ENCODE results near the gene CCDC186.
A peak's percentile ranks its signal among the peaks of the same experiment; 100 is the strongest.

Gene CCDC186

GRCh38 chr10:114173603-114173920 is 441 bp downstream of the CCDC186 start:
- Histone ChIP-seq H3K18ac (ENCODE audit: low read length) (peak overlapping the region; percentile 98), H2BK5ac (ENCODE audit: low read depth, low read length, poor library complexity) (peak overlapping the region; percentile 84), H3K27ac (ENCODE audit: low read depth, low read length) (peak overlapping the region; percentile 84), H3K14ac (ENCODE audit: low read length) (peak overlapping the region; percentile 93), H3K79me2 (ENCODE audit: control insufficient read depth, insufficient read depth, low read length, poor library complexity) (peaks cover 12% of the 10 kb centered on the region), H2AFZ (ENCODE audit: insufficient read depth, low read length, poor library complexity) (peak overlapping the region; percentile 21), H4K91ac (ENCODE audit: low read depth, low read length) (peak overlapping the region; percentile 96), H3K4me3 (ENCODE audit: low read depth, low read length) (peak overlapping the region; percentile 94), H2BK12ac (ENCODE audit: low read length) (peak overlapping the region; percentile 12), H4K8ac (ENCODE audit: low read depth, low read length) (peak overlapping the region; percentile 91), H3K36me3 (ENCODE audit: control insufficient read depth in 1 of 2, insufficient read depth in 2 of 2, low read length in 2 of 2) (peaks cover 0 to 5% of the 10 kb centered on the region in 2 experiments), H3K23ac (ENCODE audit: low read length) (no peak overlapping the region), H3K4me1 (ENCODE audit: control insufficient read depth in 1 of 2, insufficient read depth in 2 of 2, low read length in 2 of 2) (peaks cover 4% of the 10 kb centered on the region in 2 experiments), H3K4ac (ENCODE audit: low read depth, low read length) (peak overlapping the region; percentile 96), H2BK120ac (ENCODE audit: insufficient read depth, low read length, poor library complexity) (peak overlapping the region; percentile 93), H3K9me3 (ENCODE audit: insufficient read depth, low read depth, low read length) (no peaks in the 10 kb centered on the region), H3K27me3 (ENCODE audit: insufficient read depth, low read length) (no peaks in the 10 kb centered on the region), H2AK5ac (ENCODE audit: low read length) (peak overlapping the region; percentile 58), H3K79me1 (ENCODE audit: low read length) (peaks cover 5% of the 10 kb centered on the region), H3K9ac (ENCODE audit: low read length) (peak overlapping the region; percentile 92), H4K12ac (ENCODE audit: low read depth, low read length) (peak overlapping the region; percentile 89), H3K4me2 (ENCODE audit: low read length) (peak overlapping the region; percentile 65)
- no CpG with 5 or more reads among the region's 23 CpGs for WGBS (ENCODE audit: extremely low coverage, insufficient coverage, insufficient read length)
- DNase-seq, result peak in 1 of 2 donors; percentile 23

- Histone ChIP-seq H2BK5ac (ENCODE audit: low read depth, low read length, poor library complexity) (no peak overlapping the region), H2BK120ac (ENCODE audit: insufficient read depth, low read length, poor library complexity) (no peak overlapping the region), H3K4me1 (ENCODE audit: control insufficient read depth in 1 of 2, insufficient read depth in 2 of 2, low read length in 2 of 2) (peaks cover 4% of the 10 kb centered on the region in 2 experiments), H2BK12ac (ENCODE audit: low read length) (no peak overlapping the region), H4K91ac (ENCODE audit: low read depth, low read length) (no peak overlapping the region), H4K12ac (ENCODE audit: low read depth, low read length) (no peak overlapping the region), H2AK5ac (ENCODE audit: low read length) (no peak overlapping the region), H3K4me2 (ENCODE audit: low read length) (peak overlapping the region; percentile 65), H3K9me3 (ENCODE audit: insufficient read depth, low read depth, low read length) (peaks cover 2% of the 10 kb centered on the region), H3K27ac (ENCODE audit: low read depth, low read length) (no peak overlapping the region), H2AFZ (ENCODE audit: insufficient read depth, low read length, poor library complexity) (no peak overlapping the region), H3K9ac (ENCODE audit: low read length) (no peak overlapping the region), H3K18ac (ENCODE audit: low read length) (no peak overlapping the region), H3K27me3 (ENCODE audit: insufficient read depth, low read length) (no peaks in the 10 kb centered on the region), H3K79me2 (ENCODE audit: control insufficient read depth, insufficient read depth, low read length, poor library complexity) (peaks cover 15% of the 10 kb centered on the region), H3K4ac (ENCODE audit: low read depth, low read length) (no peak overlapping the region), H4K8ac (ENCODE audit: low read depth, low read length) (no peak overlapping the region), H3K36me3 (ENCODE audit: control insufficient read depth in 1 of 2, insufficient read depth in 2 of 2, low read length in 2 of 2) (peaks cover 3 to 7% of the 10 kb centered on the region in 2 experiments), H3K14ac (ENCODE audit: low read length) (no peak overlapping the region), H3K23ac (ENCODE audit: low read length) (no peak overlapping the region), H3K79me1 (ENCODE audit: low read length) (peaks cover 5% of the 10 kb centered on the region), H3K4me3 (ENCODE audit: low read depth, low read length) (peak overlapping the region; percentile 94)
- WGBS (ENCODE audit: extremely low coverage, insufficient coverage, insufficient read length), result no CpG with 5 or more reads among the region's 9 CpGs
- DNase-seq, result peak in 1 of 2 donors; percentile 37
These were observed 1.0 kb downstream of the CCDC186 start for GRCh38 chr10:114172776-114173602.

GRCh38 chr10:114172216-114172615 is 1.8 kb downstream of the CCDC186 start:
- Histone ChIP-seq H2BK12ac (ENCODE audit: low read length) (no peak overlapping the region), H3K79me2 (ENCODE audit: control insufficient read depth, insufficient read depth, low read length, poor library complexity) (peaks cover 15% of the 10 kb centered on the region), H2AFZ (ENCODE audit: insufficient read depth, low read length, poor library complexity) (no peak overlapping the region), H3K23ac (ENCODE audit: low read length) (no peak overlapping the region), H2BK5ac (ENCODE audit: low read depth, low read length, poor library complexity) (no peak overlapping the region), H3K36me3 (ENCODE audit: control insufficient read depth in 1 of 2, insufficient read depth in 2 of 2, low read length in 2 of 2) (peaks cover 3 to 7% of the 10 kb centered on the region in 2 experiments), H3K79me1 (ENCODE audit: low read length) (peaks cover 5% of the 10 kb centered on the region), H3K4me2 (ENCODE audit: low read length) (peak overlapping the region; percentile 53), H3K27ac (ENCODE audit: low read depth, low read length) (no peak overlapping the region), H3K9ac (ENCODE audit: low read length) (no peak overlapping the region), H3K14ac (ENCODE audit: low read length) (no peak overlapping the region), H3K27me3 (ENCODE audit: insufficient read depth, low read length) (no peaks in the 10 kb centered on the region), H2BK120ac (ENCODE audit: insufficient read depth, low read length, poor library complexity) (no peak overlapping the region), H3K4ac (ENCODE audit: low read depth, low read length) (peak overlapping the region; percentile 64), H3K18ac (ENCODE audit: low read length) (no peak overlapping the region), H3K9me3 (ENCODE audit: insufficient read depth, low read depth, low read length) (peaks cover 2% of the 10 kb centered on the region), H3K4me3 (ENCODE audit: low read depth, low read length) (no peak overlapping the region), H4K12ac (ENCODE audit: low read depth, low read length) (no peak overlapping the region), H4K91ac (ENCODE audit: low read depth, low read length) (no peak overlapping the region), H3K4me1 (ENCODE audit: control insufficient read depth in 1 of 2, insufficient read depth in 2 of 2, low read length in 2 of 2) (peaks cover 4% of the 10 kb centered on the region in 2 experiments), H2AK5ac (ENCODE audit: low read length) (no peak overlapping the region), H4K8ac (ENCODE audit: low read depth, low read length) (no peak overlapping the region)
- peak in 1 of 2 donors; percentile 68 for DNase-seq
- no CpG with 5 or more reads among the region's 1 CpG for WGBS (ENCODE audit: extremely low coverage, insufficient coverage, insufficient read length)

GRCh38 chr10:114168450-114169009 is 5.5 kb downstream of the CCDC186 start:
- peaks cover 7% of the 10 kb centered on the region for H3K79me1 ChIP-seq (ENCODE audit: low read length)
- no peak overlapping the region for H3K14ac ChIP-seq (ENCODE audit: low read length)
- H2BK12ac ChIP-seq (ENCODE audit: low read length), result no peak overlapping the region
- H3K4me3 ChIP-seq (ENCODE audit: low read depth, low read length), result no peak overlapping the region
- H3K18ac ChIP-seq (ENCODE audit: low read length), result no peak overlapping the region
- H2AK5ac ChIP-seq (ENCODE audit: low read length), result no peak overlapping the region
- peak in 1 of 2 donors; percentile 43 for DNase-seq
- no peak overlapping the region for H3K23ac ChIP-seq (ENCODE audit: low read length)
- no peak overlapping the region for H2BK120ac ChIP-seq (ENCODE audit: insufficient read depth, low read length, poor library complexity)
- no CpG with 5 or more reads among the region's 3 CpGs for WGBS (ENCODE audit: extremely low coverage, insufficient coverage, insufficient read length)
- H3K27me3 ChIP-seq (ENCODE audit: insufficient read depth, low read length), result no peaks in the 10 kb centered on the region
- no peak overlapping the region for H3K27ac ChIP-seq (ENCODE audit: low read depth, low read length)
- H3K79me2 ChIP-seq (ENCODE audit: control insufficient read depth, insufficient read depth, low read length, poor library complexity), result peaks cover 14% of the 10 kb centered on the region
- H3K4ac ChIP-seq (ENCODE audit: low read depth, low read length), result peak overlapping the region; percentile 57
- H2BK5ac ChIP-seq (ENCODE audit: low read depth, low read length, poor library complexity), result no peak overlapping the region
- H4K91ac ChIP-seq (ENCODE audit: low read depth, low read length), result no peak overlapping the region
- no peak overlapping the region for H3K4me2 ChIP-seq (ENCODE audit: low read length)
- no peak overlapping the region for H3K9ac ChIP-seq (ENCODE audit: low read length)
- peaks cover 3 to 7% of the 10 kb centered on the region in 2 experiments for H3K36me3 ChIP-seq (ENCODE audit: control insufficient read depth in 1 of 2, insufficient read depth in 2 of 2, low read length in 2 of 2)
- H3K4me1 ChIP-seq (ENCODE audit: control insufficient read depth in 1 of 2, insufficient read depth in 2 of 2, low read length in 2 of 2), result peaks cover 6 to 7% of the 10 kb centered on the region in 2 experiments
- H4K8ac ChIP-seq (ENCODE audit: low read depth, low read length), result no peak overlapping the region
- H3K9me3 ChIP-seq (ENCODE audit: insufficient read depth, low read depth, low read length), result peaks cover 2% of the 10 kb centered on the region
- no peak overlapping the region for H2AFZ ChIP-seq (ENCODE audit: insufficient read depth, low read length, poor library complexity)
- no peak overlapping the region for H4K12ac ChIP-seq (ENCODE audit: low read depth, low read length)
